GM20431 (cell line): ENCODE data around the gene SAMD4A.

ENCODE experiments used
- in situ Hi-C: fragments of 300-500 bp; cut with MseI, MboI; formaldehyde crosslinking; loops from one replicate; pipeline ENCODE4 v1.15.0; 2020; ENCODE audit warnings: low sequenced_read_pairs; ENCODE audit not compliant: unreplicated experiment

The SAMD4A gene

GRCh38 chr14:54695196-54695595, 128.3 kb downstream of the SAMD4A start:
- in situ Hi-C loops = no loop called here

- in situ Hi-C loops = no loop called here
Observed at GRCh38 chr14:54697001-54697400, 130.1 kb downstream of the SAMD4A start.

- in situ Hi-C loops = no loop called here
Observed at GRCh38 chr14:54697803-54698202, 130.9 kb downstream of the SAMD4A start.

- in situ Hi-C loops = no loop called here
Observed at GRCh38 chr14:54698501-54698900, 131.6 kb downstream of the SAMD4A start.

GRCh38 chr14:54698966-54699530, 132.1 kb downstream of the SAMD4A start:
- in situ Hi-C loops = no loop called here

GRCh38 chr14:54699735-54700134, 132.8 kb downstream of the SAMD4A start:
- in situ Hi-C loops = no loop called here

- in situ Hi-C loops = no loop called here
Observed at GRCh38 chr14:54700717-54701116, 133.8 kb downstream of the SAMD4A start.

- in situ Hi-C loops = no loop called here
Observed at GRCh38 chr14:54702014-54702491, 135.1 kb downstream of the SAMD4A start.

GRCh38 chr14:54702492-54702891, 135.6 kb downstream of the SAMD4A start:
- in situ Hi-C loops = no loop called here

GRCh38 chr14:54703082-54703481, 136.2 kb downstream of the SAMD4A start:
- in situ Hi-C loops = no loop called here

GRCh38 chr14:54703724-54704123, 136.8 kb downstream of the SAMD4A start:
- in situ Hi-C loops = no loop called here

- in situ Hi-C loops = no loop called here
Observed at GRCh38 chr14:54704768-54705167, 137.8 kb downstream of the SAMD4A start.

GRCh38 chr14:54706769-54707168, 139.8 kb downstream of the SAMD4A start:
- in situ Hi-C loops = no loop called here

GRCh38 chr14:54708161-54708560, 141.2 kb downstream of the SAMD4A start:
- in situ Hi-C loops = no loop called here

GRCh38 chr14:54708982-54709381, 142.1 kb downstream of the SAMD4A start:
- in situ Hi-C loops = no loop called here

GRCh38 chr14:54709444-54709843, 142.5 kb downstream of the SAMD4A start:
- in situ Hi-C loops = no loop called here

- in situ Hi-C loops = no loop called here
Observed at GRCh38 chr14:54709867-54710266, 142.9 kb downstream of the SAMD4A start.

GRCh38 chr14:54711312-54711711, 144.4 kb downstream of the SAMD4A start:
- in situ Hi-C loops = no loop called here

- in situ Hi-C loops = no loop called here
Observed at GRCh38 chr14:54711812-54712464, 145.0 kb downstream of the SAMD4A start.

GRCh38 chr14:54712465-54713200, 145.7 kb downstream of the SAMD4A start:
- in situ Hi-C loops = no loop called here

- in situ Hi-C loops = no loop called here
Observed at GRCh38 chr14:54713379-54713778, 146.5 kb downstream of the SAMD4A start.
